ENCODE measurements around the gene SEPTIN10.

DNA sequence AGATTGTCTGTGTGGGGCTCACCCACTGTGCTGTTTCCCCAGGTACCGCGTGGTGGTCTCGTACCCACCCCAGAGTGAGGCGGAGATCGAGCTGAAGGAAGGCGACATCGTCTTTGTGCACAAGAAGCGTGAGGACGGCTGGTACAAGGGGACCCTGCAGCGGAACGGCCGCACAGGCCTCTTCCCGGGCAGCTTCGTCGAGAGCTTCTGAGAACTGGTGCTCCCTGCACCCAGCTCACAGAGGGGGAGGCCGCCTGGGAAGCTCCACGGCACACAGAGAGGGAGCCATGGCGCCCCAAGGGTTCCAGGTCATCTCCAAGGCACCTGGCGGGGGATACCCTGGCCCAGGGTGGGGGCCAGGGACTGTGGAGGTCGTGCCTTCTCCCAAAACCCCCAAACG is 112.3 kb downstream of the SEPTIN10 start:
- TF ChIP-seq, protein P1, sequence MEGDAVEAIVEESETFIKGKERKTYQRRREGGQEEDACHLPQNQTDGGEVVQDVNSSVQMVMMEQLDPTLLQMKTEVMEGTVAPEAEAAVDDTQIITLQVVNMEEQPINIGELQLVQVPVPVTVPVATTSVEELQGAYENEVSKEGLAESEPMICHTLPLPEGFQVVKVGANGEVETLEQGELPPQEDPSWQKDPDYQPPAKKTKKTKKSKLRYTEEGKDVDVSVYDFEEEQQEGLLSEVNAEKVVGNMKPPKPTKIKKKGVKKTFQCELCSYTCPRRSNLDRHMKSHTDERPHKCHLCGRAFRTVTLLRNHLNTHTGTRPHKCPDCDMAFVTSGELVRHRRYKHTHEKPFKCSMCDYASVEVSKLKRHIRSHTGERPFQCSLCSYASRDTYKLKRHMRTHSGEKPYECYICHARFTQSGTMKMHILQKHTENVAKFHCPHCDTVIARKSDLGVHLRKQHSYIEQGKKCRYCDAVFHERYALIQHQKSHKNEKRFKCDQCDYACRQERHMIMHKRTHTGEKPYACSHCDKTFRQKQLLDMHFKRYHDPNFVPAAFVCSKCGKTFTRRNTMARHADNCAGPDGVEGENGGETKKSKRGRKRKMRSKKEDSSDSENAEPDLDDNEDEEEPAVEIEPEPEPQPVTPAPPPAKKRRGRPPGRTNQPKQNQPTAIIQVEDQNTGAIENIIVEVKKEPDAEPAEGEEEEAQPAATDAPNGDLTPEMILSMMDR (IDR thresholded peaks at IDR 0.05 in 2 of 3, conservative IDR thresholded peaks at IDR 0.05 in 1 of 3; ENCODE audit: borderline replicate concordance in 1 of 3, insufficient read depth in 1 of 3, low read depth in 2 of 3, low read length in 2 of 3) = no peak
- TF ChIP-seq, protein P2, sequence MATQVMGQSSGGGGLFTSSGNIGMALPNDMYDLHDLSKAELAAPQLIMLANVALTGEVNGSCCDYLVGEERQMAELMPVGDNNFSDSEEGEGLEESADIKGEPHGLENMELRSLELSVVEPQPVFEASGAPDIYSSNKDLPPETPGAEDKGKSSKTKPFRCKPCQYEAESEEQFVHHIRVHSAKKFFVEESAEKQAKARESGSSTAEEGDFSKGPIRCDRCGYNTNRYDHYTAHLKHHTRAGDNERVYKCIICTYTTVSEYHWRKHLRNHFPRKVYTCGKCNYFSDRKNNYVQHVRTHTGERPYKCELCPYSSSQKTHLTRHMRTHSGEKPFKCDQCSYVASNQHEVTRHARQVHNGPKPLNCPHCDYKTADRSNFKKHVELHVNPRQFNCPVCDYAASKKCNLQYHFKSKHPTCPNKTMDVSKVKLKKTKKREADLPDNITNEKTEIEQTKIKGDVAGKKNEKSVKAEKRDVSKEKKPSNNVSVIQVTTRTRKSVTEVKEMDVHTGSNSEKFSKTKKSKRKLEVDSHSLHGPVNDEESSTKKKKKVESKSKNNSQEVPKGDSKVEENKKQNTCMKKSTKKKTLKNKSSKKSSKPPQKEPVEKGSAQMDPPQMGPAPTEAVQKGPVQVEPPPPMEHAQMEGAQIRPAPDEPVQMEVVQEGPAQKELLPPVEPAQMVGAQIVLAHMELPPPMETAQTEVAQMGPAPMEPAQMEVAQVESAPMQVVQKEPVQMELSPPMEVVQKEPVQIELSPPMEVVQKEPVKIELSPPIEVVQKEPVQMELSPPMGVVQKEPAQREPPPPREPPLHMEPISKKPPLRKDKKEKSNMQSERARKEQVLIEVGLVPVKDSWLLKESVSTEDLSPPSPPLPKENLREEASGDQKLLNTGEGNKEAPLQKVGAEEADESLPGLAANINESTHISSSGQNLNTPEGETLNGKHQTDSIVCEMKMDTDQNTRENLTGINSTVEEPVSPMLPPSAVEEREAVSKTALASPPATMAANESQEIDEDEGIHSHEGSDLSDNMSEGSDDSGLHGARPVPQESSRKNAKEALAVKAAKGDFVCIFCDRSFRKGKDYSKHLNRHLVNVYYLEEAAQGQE (IDR thresholded peaks at IDR 0.05; ENCODE audit: low read depth) = no peak
- no peak for TF ChIP-seq POLR2AphosphoS5 (IDR thresholded peaks at IDR 0.05; ENCODE audit: low read depth, low read length)
- TF ChIP-seq ZFX (IDR thresholded peaks at IDR 0.05) = no peak
- no peak for TF ChIP-seq EZH2 (IDR thresholded peaks at IDR 0.05)
- no peak for TF ChIP-seq RAD21 (IDR thresholded peaks at IDR 0.05; ENCODE audit: low read depth)
- no peak for TF ChIP-seq JUND (IDR thresholded peaks at IDR 0.05)
- no peak for TF ChIP-seq MAX (IDR thresholded peaks at IDR 0.05)
- no peak for TF ChIP-seq SIN3A (IDR thresholded peaks at IDR 0.05; ENCODE audit: low read depth)
- no peak for TF ChIP-seq SP1 (IDR thresholded peaks at IDR 0.05; ENCODE audit: low read depth)
